DOHH2 (cell line): ENCODE data around the gene HOXC6.

Source experiments
- H3F3A ChIP-seq: fragments of 200-600 bp; sonication (generic), shearing (Covaris generic); 2 replicates; pipeline ENCODE4 v1.6.0; 2016; ENCODE audit warnings: antibody characterized with exemption, mild to moderate bottlenecking; ENCODE audit not compliant: control insufficient read depth, insufficient read depth
- H3K27ac ChIP-seq: fragments of 200-600 bp; sonication (generic); 2 replicates; pipeline ENCODE4 v1.5.1; 2014; ENCODE audit warnings: low read depth, mild to moderate bottlenecking, low read length, moderate library complexity
- H3K27me3 ChIP-seq: fragments of 200-600 bp; sonication (generic); 2 replicates; pipeline ENCODE4 v1.6.1; 2014; ENCODE audit warnings: mild to moderate bottlenecking, low read length, mixed read lengths; ENCODE audit not compliant: control insufficient read depth
- H3K36me3 ChIP-seq: fragments of 200-600 bp; sonication (generic); 2 replicates; pipeline ENCODE4 v1.6.1; 2014; ENCODE audit warnings: mild to moderate bottlenecking, low read length, moderate library complexity, mixed read lengths; ENCODE audit not compliant: control insufficient read depth
- H3K4me1 ChIP-seq: fragments of 200-600 bp; sonication (generic); 2 replicates; pipeline ENCODE4 v1.6.1; 2014; ENCODE audit warnings: mild to moderate bottlenecking, low read length, mixed read lengths; ENCODE audit not compliant: control insufficient read depth
- H3K4me2 ChIP-seq: fragments of 200-600 bp; sonication (generic); 2 replicates; pipeline ENCODE4 v1.6.0; 2014; ENCODE audit warnings: mild to moderate bottlenecking, low read length, moderate library complexity
- H3K4me3 ChIP-seq: fragments of 200-600 bp; sonication (generic); 2 replicates; pipeline ENCODE4 v1.5.1; 2014; ENCODE audit warnings: mild to moderate bottlenecking, low read length, mixed read lengths
- H3K79me2 ChIP-seq: fragments of 200-600 bp; sonication (generic); 2 replicates; pipeline ENCODE4 v1.6.1; 2014; ENCODE audit warnings: mild to moderate bottlenecking, low read length, mixed read lengths; ENCODE audit not compliant: control insufficient read depth
- H3K9me2 ChIP-seq: fragments of 200-600 bp; sonication (generic); replicated peaks from 2 replicates; pipeline ENCODE4 v1.6.1; 2014; ENCODE audit warnings: mild to moderate bottlenecking, low read length, mixed read lengths; ENCODE audit not compliant: control insufficient read depth
- H3K9me3 ChIP-seq: fragments of 200-600 bp; sonication (generic); 2 replicates; pipeline ENCODE4 v1.6.1; 2014; ENCODE audit warnings: antibody characterized with exemption, low read length, mixed read lengths; ENCODE audit not compliant: control insufficient read depth, insufficient read depth
- H4K20me1 ChIP-seq: fragments of 200-600 bp; sonication (generic); 2 replicates; pipeline ENCODE4 v1.6.0; 2014; ENCODE audit warnings: low read depth, mild to moderate bottlenecking, antibody characterized with exemption, low read length, moderate library complexity; ENCODE audit not compliant: control insufficient read depth, insufficient read depth
- CTCF ChIP-seq: fragments of 200-600 bp; sonication (generic); IDR thresholded peaks from one replicate; pipeline ENCODE4 v1.5.1; 2014; ENCODE audit warnings: antibody characterized with exemption, mild to moderate bottlenecking, low read depth, low read length; ENCODE audit not compliant: poor library complexity, severe bottlenecking
- EZH2phosphoT487 ChIP-seq: fragments of 200-600 bp; sonication (generic); IDR thresholded peaks from 2 replicates; pipeline ENCODE4 v1.6.1; 2017; ENCODE audit warnings: borderline replicate concordance, mild to moderate bottlenecking, antibody characterized with exemption, low read length, moderate library complexity, mixed read lengths

The HOXC6 gene

DNA sequence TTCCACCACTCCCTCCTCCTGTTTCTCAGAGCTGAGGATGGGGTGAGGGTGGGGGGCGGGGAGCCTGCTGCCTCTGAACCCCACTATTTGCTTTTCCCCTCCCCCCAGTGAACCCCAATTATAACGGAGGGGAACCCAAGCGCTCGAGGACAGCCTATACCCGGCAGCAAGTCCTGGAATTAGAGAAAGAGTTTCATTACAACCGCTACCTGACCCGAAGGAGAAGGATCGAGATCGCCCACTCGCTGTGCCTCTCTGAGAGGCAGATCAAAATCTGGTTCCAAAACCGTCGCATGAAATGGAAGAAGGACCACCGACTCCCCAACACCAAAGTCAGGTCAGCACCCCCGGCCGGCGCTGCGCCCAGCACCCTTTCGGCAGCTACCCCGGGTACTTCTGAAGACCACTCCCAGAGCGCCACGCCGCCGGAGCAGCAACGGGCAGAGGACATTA lies 26.5 kb downstream of the HOXC6 start:
- Histone ChIP-seq H3F3A (peaks cover 11% of the 10 kb centered on the region), H3K4me3 (peak overlapping the region; percentile 79), H3K27ac (no peak overlapping the region), H3K36me3 (peaks cover 22% of the 10 kb centered on the region), H3K9me2 (no peaks in the 10 kb centered on the region), H4K20me1 (no peaks in the 10 kb centered on the region), H3K4me2 (peak overlapping the region; percentile 87), H3K9me3 (no peaks in the 10 kb centered on the region), H3K27me3 (peaks cover 9% of the 10 kb centered on the region), H3K79me2 (peaks cover 31% of the 10 kb centered on the region), H3K4me1 (peaks cover 41% of the 10 kb centered on the region)
- TF ChIP-seq CTCF: no peak
- TF ChIP-seq EZH2phosphoT487: no peak

DNA sequence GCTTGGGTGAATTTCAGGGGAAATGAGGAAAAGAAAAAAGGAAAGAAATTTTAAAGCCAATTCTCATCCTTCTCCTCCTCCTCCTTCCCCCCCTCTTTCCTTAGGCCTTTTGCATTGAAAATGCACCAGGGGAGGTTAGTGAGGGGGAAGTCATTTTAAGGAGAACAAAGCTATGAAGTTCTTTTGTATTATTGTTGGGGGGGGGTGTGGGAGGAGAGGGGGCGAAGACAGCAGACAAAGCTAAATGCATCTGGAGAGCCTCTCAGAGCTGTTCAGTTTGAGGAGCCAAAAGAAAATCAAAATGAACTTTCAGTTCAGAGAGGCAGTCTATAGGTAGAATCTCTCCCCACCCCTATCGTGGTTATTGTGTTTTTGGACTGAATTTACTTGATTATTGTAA lies 27.3 kb downstream of the HOXC6 start:
- Histone ChIP-seq H3K79me2 (peaks cover 31% of the 10 kb centered on the region), H3K4me1 (peaks cover 41% of the 10 kb centered on the region), H3K36me3 (peaks cover 22% of the 10 kb centered on the region), H3F3A (peaks cover 10% of the 10 kb centered on the region), H3K4me2 (peak overlapping the region; percentile 70), H3K9me3 (no peaks in the 10 kb centered on the region), H4K20me1 (no peaks in the 10 kb centered on the region), H3K9me2 (no peaks in the 10 kb centered on the region), H3K27me3 (peaks cover 4% of the 10 kb centered on the region; the same call in 1 of the 2 replicates), H3K27ac (no peak overlapping the region), H3K4me3 (peak overlapping the region; percentile 51)
- TF ChIP-seq CTCF (no peak), EZH2phosphoT487 (no peak)

- peaks cover 41% of the 10 kb centered on the region for H3K4me1 ChIP-seq
- peaks cover 4% of the 10 kb centered on the region; the same call in 1 of the 2 replicates for H3K27me3 ChIP-seq
Observed at GRCh38 chr12:54056110-54056509, 27.9 kb downstream of the HOXC6 start.

More at GRCh38 chr12:54056110-54056509, 27.9 kb downstream of the HOXC6 start:
- H3K4me3 ChIP-seq: peak overlapping the region; percentile 51
- no peaks in the 10 kb centered on the region for H3K9me2 ChIP-seq
- no peak overlapping the region for H3K27ac ChIP-seq
- no peak for TF ChIP-seq CTCF
- no peak for TF ChIP-seq EZH2phosphoT487
- H3F3A ChIP-seq: peaks cover 9% of the 10 kb centered on the region
- H3K9me3 ChIP-seq: no peaks in the 10 kb centered on the region
- H3K4me2 ChIP-seq: peak overlapping the region; percentile 70
- H4K20me1 ChIP-seq: no peaks in the 10 kb centered on the region
- H3K79me2 ChIP-seq: peaks cover 31% of the 10 kb centered on the region
- H3K36me3 ChIP-seq: peaks cover 22% of the 10 kb centered on the region
